CD14-positive monocyte (primary cell): Measurements from ENCODE around the gene WDR91. TPM values are rescaled to one million over a fixed set of nuclear protein-coding genes. Genes with fewer than 3 reads are reported as not detected.

Experiments used
- DNase-seq, 3 donors: peaks; one replicate each; pipeline ENCODE4 v3.0.0-alpha.2; 2011 to 2022
- H2AFZ ChIP-seq: 2 replicates; pipeline ENCODE4 v1.6.0; 2012; ENCODE audit warnings: mild to moderate bottlenecking, low read depth, low read length, inconsistent platforms; ENCODE audit not compliant: insufficient read depth, poor library complexity, severe bottlenecking
- H3K27ac ChIP-seq, 2 donors: 1 replicate in 1 of 2; 2 replicates in 1 of 2; pipeline ENCODE4 v1.5.1; 2012 to 2013; ENCODE audit warnings: low read length in 2 of 2, control low read depth in 1 of 2, inconsistent platforms in 1 of 2, low read depth in 1 of 2, mild to moderate bottlenecking in 1 of 2
- H3K27me3 ChIP-seq, 2 donors: one replicate each; pipeline versions ENCODE4 v1.6.0 to v1.6.1; 2011 to 2013; ENCODE audit warnings: low read length in 2 of 2; ENCODE audit not compliant: control insufficient read depth in 2 of 2, insufficient read depth in 2 of 2
- H3K36me3 ChIP-seq, 2 donors: replicated peaks in 1 of 2; 1 replicate in 1 of 2; 2 replicates in 1 of 2; pipeline versions ENCODE4 v1.5.1 to v1.6.1; 2012 to 2013; ENCODE audit warnings: low read length in 2 of 2, control low read depth in 1 of 2, inconsistent platforms in 1 of 2, mild to moderate bottlenecking in 1 of 2; ENCODE audit not compliant: insufficient read depth in 2 of 2, control insufficient read depth in 1 of 2
- H3K4me1 ChIP-seq, 2 donors: 1 replicate in 1 of 2; 2 replicates in 1 of 2; pipeline versions ENCODE4 v1.5.1 to v1.6.1; 2012 to 2013; ENCODE audit warnings: low read length in 2 of 2, control low read depth in 1 of 2, inconsistent platforms in 1 of 2, mild to moderate bottlenecking in 1 of 2, moderate library complexity in 1 of 2; ENCODE audit not compliant: insufficient read depth in 2 of 2, control insufficient read depth in 1 of 2
- H3K4me2 ChIP-seq: replicated peaks from 2 replicates; pipeline ENCODE3; 2012; ENCODE audit warnings: low read length, moderate library complexity, mild to moderate bottlenecking; ENCODE audit not compliant: poor library complexity, severe bottlenecking; ENCODE audit errors: extremely low read depth
- H3K4me3 ChIP-seq, 3 experiments: fragments of 200-600 bp in 1 of 3; sonication (generic) in 1 of 3; replicated peaks in 1 of 3; 1 replicate in 2 of 3; 2 replicates in 1 of 3; pipeline ENCODE4 v1.5.1; 2011 to 2013; ENCODE audit warnings: low read length in 3 of 3, mild to moderate bottlenecking in 3 of 3, control low read depth in 2 of 3, low read depth in 2 of 3, inconsistent platforms in 1 of 3, moderate library complexity in 1 of 3
- H3K79me2 ChIP-seq: 2 replicates; pipeline ENCODE4 v1.6.0; 2012; ENCODE audit warnings: mild to moderate bottlenecking, control low read depth, inconsistent platforms, low read length, moderate library complexity; ENCODE audit not compliant: insufficient read depth
- H3K9ac ChIP-seq: 2 replicates; pipeline ENCODE4 v1.6.0; 2017; ENCODE audit warnings: low read length, mild to moderate bottlenecking; ENCODE audit not compliant: insufficient read depth, poor library complexity, severe bottlenecking
- H3K9me3 ChIP-seq, 2 donors: replicated peaks in 1 of 2; 1 replicate in 1 of 2; 2 replicates in 1 of 2; pipeline versions ENCODE4 v1.5.1 to v1.6.1; 2012 to 2013; ENCODE audit warnings: low read length in 2 of 2, control low read depth in 1 of 2; ENCODE audit not compliant: control insufficient read depth in 1 of 2, insufficient read depth in 1 of 2
- H4K20me1 ChIP-seq: 2 replicates; pipeline ENCODE4 v1.6.0; 2012; ENCODE audit warnings: mild to moderate bottlenecking, low read length, control low read depth, moderate library complexity; ENCODE audit not compliant: insufficient read depth
- H3K27ac Mint-ChIP-seq, 7 donors: one replicate each; pipeline ENCODE4 v1.8.0; 2020; ENCODE audit warnings: mild to moderate bottlenecking in 7 of 7, mixed read lengths in 7 of 7, moderate library complexity in 6 of 7, inconsistent platforms in 2 of 7
- H3K27me3 Mint-ChIP-seq, 3 donors: one replicate each; pipeline ENCODE4 v1.8.0; 2021 to 2022; ENCODE audit warnings: low read depth in 3 of 3, mild to moderate bottlenecking in 3 of 3, mixed read lengths in 3 of 3, moderate library complexity in 3 of 3, inconsistent platforms in 1 of 3
- H3K36me3 Mint-ChIP-seq, 2 donors: one replicate each; pipeline ENCODE4 v1.8.0; 2020; ENCODE audit warnings: mixed read lengths in 2 of 2, inconsistent platforms in 1 of 2, mild to moderate bottlenecking in 1 of 2
- H3K4me1 Mint-ChIP-seq: one replicate; pipeline ENCODE4 v1.8.0; 2020; ENCODE audit warnings: mild to moderate bottlenecking, mixed read lengths
- H3K4me3 Mint-ChIP-seq, 2 donors: one replicate each; pipeline ENCODE4 v1.8.0; 2020; ENCODE audit warnings: mild to moderate bottlenecking in 2 of 2, mixed read lengths in 2 of 2, moderate library complexity in 1 of 2
- H3K9me3 Mint-ChIP-seq, 7 donors: one replicate each; pipeline ENCODE4 v1.8.0; 2020 to 2022; ENCODE audit warnings: mixed read lengths in 7 of 7, mild to moderate bottlenecking in 6 of 7, moderate library complexity in 6 of 7, inconsistent platforms in 2 of 7
- WGBS: methylation state at CpG from one replicate; pipeline ENCODE4 v1.1.5; 2013; ENCODE audit warnings: missing lambda C conversion rate; ENCODE audit not compliant: insufficient coverage; 5-methylcytosine and 5-hydroxymethylcytosine counted together
- intact Hi-C, 2 donors: fragments of 100-400 bp; cut with micrococcal nuclease; formaldehyde crosslinking; loops; one replicate each; pipeline versions ENCODE4 v1.15.0 to v1.15.1; 2023
- polyA plus RNA-seq, 3 donors: library from polyadenylated mRNA; depleted of rRNA in 1 of 3; unstranded in 2 of 3; stranded (reverse) in 1 of 3; fragments of 300-500 nt in 2 of 3; fragments of >200 nt in 1 of 3; fragmentation: Illumina TruSeq in 2 of 3; gene quantifications; 1 replicate in 2 of 3; 2 replicates in 1 of 3; pipeline ENCODE4 v1.2.3, GENCODE V29; 2012 to 2021
- TF ChIP-seq, protein P1 (sequence below): fragments of 200-600 bp; IDR thresholded peaks from one replicate; pipeline ENCODE4 v1.8.0; 2022; ENCODE audit warnings: antibody characterized with exemption, mild to moderate bottlenecking

The WDR91 gene
- polyA plus RNA-seq, 3 donors = 2.5 to 35.0 (median 3.9) TPM

DNA sequence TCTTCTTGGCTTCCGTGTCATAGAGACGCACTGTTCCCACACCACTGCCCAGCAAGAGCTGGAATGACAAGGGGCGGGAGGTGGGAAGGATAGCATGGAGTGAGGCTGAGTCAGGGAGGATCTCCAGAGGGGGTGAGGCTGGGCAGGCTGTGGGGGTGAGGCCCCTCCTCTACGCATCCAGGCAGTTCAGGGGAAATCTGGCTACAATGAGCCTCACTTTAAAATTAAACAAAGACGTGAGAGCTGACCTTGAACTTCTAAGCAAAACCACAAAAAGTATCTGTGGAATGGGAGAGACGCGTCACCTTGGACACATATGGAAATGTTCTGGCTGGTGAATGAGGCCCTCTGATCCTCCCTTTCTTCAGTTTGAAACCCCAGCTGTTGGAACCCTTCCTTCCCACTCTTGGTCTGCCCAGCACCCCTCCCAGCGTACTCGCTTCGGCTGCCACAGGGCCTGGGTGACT lies 17.7 kb downstream of the WDR91 start:
- Histone ChIP-seq H3K36me3 (peaks cover 92 to 100% of the 10 kb centered on the region in 2 donors), H3K4me2 (no peak overlapping the region), H3K9ac (no peak overlapping the region), H3K4me1 (no peaks in the 10 kb centered on the region), H2AFZ (no peak overlapping the region), H3K4me3 (no peak overlapping the region), H3K79me2 (no peaks in the 10 kb centered on the region), H3K9me3 (no peaks in the 10 kb centered on the region), H3K27me3 (no peaks in the 10 kb centered on the region), H3K27ac (no peak overlapping the region), H4K20me1 (no peaks in the 10 kb centered on the region)
- H3K4me3 Mint-ChIP-seq = no peak overlapping the region
- H3K9me3 Mint-ChIP-seq = no peaks in the 10 kb centered on the region
- peaks cover 96 to 100% of the 10 kb centered on the region in 2 donors for H3K36me3 Mint-ChIP-seq
- intact Hi-C loops = loop anchor here in 1 of 2 donors (5.0 kb wide), 1 partner anchor 469 kb away; the partner anchor contains the start of gene STMP1
- peak overlapping the region in 4 of 7 donors; percentile 28 to 66 (median 41) for H3K27ac Mint-ChIP-seq
- TF ChIP-seq, protein P1, sequence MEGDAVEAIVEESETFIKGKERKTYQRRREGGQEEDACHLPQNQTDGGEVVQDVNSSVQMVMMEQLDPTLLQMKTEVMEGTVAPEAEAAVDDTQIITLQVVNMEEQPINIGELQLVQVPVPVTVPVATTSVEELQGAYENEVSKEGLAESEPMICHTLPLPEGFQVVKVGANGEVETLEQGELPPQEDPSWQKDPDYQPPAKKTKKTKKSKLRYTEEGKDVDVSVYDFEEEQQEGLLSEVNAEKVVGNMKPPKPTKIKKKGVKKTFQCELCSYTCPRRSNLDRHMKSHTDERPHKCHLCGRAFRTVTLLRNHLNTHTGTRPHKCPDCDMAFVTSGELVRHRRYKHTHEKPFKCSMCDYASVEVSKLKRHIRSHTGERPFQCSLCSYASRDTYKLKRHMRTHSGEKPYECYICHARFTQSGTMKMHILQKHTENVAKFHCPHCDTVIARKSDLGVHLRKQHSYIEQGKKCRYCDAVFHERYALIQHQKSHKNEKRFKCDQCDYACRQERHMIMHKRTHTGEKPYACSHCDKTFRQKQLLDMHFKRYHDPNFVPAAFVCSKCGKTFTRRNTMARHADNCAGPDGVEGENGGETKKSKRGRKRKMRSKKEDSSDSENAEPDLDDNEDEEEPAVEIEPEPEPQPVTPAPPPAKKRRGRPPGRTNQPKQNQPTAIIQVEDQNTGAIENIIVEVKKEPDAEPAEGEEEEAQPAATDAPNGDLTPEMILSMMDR = no peak
- no peak for DNase-seq
- H3K4me1 Mint-ChIP-seq = no peaks in the 10 kb centered on the region
- no peaks in the 10 kb centered on the region for H3K27me3 Mint-ChIP-seq
- 100% methylated on average over 6 of the region's 10 CpGs for WGBS

DNA sequence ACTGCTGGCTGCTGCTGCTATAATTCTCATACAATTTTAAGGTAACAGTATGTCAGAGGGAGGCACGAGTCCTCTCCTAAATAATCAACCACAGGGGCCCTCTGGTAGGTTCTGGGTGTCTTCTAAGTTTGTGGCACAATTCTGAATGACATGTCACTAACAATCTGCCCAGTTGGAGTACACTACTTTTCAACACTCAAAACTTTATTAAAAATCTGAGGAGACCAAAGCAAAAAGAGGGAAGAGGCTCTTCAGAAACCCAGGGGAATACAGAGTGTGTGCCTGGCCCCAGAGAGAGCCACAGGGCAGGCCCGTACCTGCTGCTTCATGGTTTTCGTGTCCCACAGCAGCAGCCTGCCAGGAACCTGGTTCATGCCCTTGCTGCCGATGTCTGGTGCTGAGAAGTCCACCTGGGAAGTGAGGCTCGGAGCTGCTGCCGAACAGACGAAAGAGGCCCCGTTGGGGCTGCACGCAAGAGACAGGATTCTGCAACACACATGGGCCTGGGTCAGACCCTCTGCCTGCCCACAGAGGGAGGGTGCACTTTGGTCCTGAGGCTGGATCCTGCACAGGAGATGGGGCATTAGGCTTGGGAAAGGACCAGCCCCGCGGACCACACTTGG lies 18.3 kb downstream of the WDR91 start:
- H3K9ac ChIP-seq = no peak overlapping the region
- no peak overlapping the region for H3K4me3 ChIP-seq
- H3K27ac ChIP-seq = no peak overlapping the region
- 98% methylated on average over 8 of the region's 11 CpGs for WGBS
- no peak overlapping the region for H3K4me2 ChIP-seq
- H3K27me3 ChIP-seq = no peaks in the 10 kb centered on the region
- H2AFZ ChIP-seq = no peak overlapping the region
- TF ChIP-seq, protein P1 = no peak
- no peaks in the 10 kb centered on the region for H4K20me1 ChIP-seq
- Mint-ChIP-seq H3K4me3 (no peak overlapping the region), H3K9me3 (no peaks in the 10 kb centered on the region), H3K27me3 (no peaks in the 10 kb centered on the region), H3K27ac (peak overlapping the region in 2 of 7 donors; percentile 13 to 22), H3K36me3 (peaks cover 97 to 100% of the 10 kb centered on the region in 2 donors), H3K4me1 (no peaks in the 10 kb centered on the region)
- no peaks in the 10 kb centered on the region for H3K9me3 ChIP-seq
- no peak for DNase-seq
- peaks cover 92 to 100% of the 10 kb centered on the region in 2 donors for H3K36me3 ChIP-seq
- no peaks in the 10 kb centered on the region for H3K4me1 ChIP-seq
- intact Hi-C loops = loop anchor here in 1 of 2 donors (5.0 kb wide), 1 partner anchor 469 kb away; the partner anchor contains the start of gene STMP1
- no peaks in the 10 kb centered on the region for H3K79me2 ChIP-seq
